GM12872 (cell line): ENCODE measurements around the gene FHDC1.

Source experiments
- TF ChIP-seq, protein P1 (sequence below): IDR thresholded peaks from 3 replicates; pipeline ENCODE4 v1.5.1; 2011; ENCODE audit warnings: low read depth, mild to moderate bottlenecking, low read length, moderate library complexity; ENCODE audit not compliant: insufficient read depth

FHDC1 gene

DNA sequence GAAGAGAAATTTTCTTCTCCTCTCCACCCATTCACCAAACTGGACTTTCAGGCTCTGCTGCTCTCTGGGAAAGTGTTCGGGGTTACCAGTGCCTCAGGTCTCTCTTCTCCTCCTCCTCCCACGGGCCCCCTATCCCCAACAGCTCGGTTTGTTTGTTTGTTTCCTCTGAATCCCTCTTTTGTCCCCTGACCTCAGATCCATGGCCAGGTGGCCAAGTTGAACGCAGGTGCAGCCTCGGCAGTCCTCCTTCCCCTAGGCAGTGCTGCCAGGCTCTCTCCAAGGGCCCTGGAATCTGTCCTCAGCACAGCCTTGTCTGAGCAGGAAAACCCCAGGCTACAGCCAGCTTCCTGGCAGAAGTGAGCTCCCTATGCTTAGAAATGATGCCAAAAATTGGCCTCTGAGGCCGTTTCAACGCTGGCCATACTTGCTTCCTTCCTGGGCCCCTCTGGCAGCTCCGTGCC, 60.0 kb downstream of the FHDC1 start:
- TF ChIP-seq, protein P1, sequence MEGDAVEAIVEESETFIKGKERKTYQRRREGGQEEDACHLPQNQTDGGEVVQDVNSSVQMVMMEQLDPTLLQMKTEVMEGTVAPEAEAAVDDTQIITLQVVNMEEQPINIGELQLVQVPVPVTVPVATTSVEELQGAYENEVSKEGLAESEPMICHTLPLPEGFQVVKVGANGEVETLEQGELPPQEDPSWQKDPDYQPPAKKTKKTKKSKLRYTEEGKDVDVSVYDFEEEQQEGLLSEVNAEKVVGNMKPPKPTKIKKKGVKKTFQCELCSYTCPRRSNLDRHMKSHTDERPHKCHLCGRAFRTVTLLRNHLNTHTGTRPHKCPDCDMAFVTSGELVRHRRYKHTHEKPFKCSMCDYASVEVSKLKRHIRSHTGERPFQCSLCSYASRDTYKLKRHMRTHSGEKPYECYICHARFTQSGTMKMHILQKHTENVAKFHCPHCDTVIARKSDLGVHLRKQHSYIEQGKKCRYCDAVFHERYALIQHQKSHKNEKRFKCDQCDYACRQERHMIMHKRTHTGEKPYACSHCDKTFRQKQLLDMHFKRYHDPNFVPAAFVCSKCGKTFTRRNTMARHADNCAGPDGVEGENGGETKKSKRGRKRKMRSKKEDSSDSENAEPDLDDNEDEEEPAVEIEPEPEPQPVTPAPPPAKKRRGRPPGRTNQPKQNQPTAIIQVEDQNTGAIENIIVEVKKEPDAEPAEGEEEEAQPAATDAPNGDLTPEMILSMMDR: no peak

DNA sequence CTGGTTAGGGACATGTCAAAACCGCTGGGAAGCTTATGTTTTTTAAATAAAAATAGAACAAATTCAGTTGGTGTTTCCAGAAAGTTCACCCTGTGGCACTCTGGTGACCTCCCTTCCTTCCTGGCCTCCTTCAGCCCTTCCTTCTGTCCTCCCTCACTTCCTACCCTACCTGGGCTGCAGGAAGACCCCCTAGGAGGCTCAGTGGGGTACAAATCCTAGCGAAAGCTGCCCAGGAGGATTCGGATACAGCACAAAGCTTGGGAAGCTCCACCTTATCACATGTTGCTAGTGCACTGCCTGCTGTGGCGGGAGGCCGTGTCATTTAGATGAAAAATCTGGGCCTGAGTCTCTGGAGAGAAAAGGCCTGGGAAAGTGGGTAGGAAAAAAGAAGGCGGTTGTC, 60.5 kb downstream of the FHDC1 start:
- TF ChIP-seq, protein P1: no peak

DNA sequence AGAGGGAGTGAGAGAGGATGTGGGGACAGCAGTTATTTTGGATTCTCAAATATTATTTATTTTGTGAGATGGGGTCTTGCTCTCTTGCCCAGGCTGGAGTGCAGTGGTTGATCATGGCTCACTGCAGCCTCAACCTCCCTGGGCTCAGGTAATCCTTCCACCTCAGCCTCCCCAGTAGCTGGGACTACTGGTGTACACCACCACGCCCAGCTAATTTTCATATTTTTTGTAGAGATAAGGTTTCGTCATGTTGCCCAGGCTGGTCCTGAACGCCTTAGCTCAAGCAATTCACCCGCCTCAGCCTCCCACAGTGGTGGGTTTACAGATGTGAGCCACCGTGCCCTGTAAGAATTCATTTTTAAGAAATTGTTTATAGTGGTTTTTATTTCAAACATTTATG, 61.2 kb downstream of the FHDC1 start:
- TF ChIP-seq, protein P1: no peak

DNA sequence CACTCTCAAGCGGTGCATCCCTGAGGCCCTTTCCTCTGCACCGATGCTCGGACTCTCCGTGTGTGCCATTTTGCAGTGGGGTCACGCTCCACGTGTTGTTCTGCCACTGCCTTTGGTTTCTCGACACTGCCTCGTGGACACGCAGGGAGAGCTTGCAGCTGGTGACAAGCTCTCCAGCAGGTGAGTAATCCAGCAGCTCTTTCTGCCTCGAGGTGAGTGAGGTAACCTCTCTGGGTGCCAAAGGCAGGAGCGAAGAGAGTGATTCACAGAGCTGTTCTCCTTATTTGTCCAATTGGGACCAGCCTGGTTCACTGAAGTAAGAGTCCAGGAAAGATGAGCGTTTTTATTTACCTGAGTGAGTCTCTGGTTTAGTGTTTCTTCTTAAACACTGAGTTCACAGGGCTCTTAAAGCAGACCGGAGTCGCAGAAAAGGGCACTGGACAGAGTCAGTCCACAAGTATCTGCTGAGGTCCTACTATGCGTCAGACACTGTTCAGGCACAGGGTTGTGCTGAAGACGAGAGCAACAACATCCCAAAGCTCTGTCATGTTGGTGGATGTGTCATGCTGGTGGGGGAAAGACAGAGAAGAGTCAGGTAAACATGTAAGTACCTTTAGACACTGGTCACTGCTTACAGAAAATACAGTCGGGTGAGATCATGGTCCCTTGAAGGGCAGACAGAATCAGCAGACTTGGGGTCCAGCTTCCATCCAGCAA, 61.8 kb downstream of the FHDC1 start:
- TF ChIP-seq, protein P1: no peak

DNA sequence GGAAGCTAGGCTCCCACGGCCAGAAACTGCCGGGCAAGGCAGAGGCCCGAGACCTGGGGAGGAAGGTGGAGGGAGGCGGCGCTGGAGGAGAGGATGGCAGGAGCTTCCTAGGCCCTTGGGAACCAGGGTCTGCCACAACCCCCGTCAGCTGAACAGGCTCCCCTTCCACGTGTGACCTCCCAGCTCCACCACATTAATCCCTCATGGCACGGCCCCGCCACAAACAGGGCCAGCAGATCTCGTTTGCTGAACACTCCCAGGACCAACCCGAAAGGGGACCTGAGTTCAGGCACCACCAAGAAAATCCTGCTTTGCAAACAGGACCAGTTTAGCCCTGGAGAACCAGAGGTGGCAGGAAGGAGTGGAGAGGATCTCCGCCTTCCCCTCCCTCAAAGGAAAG, 62.7 kb downstream of the FHDC1 start:
- TF ChIP-seq, protein P1: no peak

DNA sequence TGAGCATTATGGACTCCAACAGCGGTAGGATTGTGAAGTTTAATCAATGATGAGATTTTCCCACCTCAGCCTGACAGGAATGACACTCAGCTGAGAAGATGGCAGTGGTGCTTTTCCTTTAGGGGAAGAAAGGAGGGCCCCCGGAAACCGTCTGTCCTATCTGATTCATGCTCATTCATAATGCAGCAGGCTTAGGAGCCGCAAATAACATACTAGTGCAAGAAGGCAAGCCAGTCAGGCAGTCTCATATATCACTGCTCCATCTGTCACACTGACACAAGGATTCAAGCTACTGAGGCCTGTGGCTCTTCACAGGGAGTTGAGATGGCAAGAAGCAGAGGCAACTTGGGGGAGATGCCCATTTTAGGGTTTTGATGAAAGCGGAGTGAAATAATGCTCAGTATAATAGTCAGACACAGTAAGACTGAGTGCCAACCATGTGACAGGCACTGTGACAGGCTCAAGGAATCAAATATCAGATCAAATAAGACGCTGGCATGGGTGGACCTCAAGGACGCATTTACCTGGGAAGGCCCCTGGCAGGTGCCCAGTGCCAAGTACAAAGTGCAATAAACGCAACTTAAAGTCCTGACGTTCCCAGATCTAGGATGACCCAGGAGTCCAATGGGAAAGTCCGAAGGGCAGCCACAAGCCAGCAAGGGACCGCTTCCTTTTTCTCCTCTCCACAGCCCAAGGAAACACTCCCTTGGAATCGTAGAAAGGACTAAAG, 63.4 kb downstream of the FHDC1 start:
- TF ChIP-seq, protein P1: no peak

DNA sequence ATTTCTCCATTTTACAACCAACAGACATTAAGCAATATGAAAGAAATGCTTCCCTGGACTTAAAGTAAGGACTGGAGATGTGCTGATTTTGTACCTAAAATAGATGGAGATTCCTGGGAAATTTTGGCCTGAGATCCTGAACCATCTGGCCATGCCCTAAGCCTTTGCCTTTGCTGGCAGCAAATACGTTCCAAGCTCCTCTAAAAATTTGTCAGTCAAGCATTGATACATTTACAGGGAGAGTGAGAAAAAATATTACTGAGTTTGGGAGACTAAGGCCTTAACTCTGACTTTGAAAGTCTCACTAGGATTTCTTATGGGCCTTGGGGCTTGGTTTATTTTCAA, 63.9 kb downstream of the FHDC1 start:
- TF ChIP-seq, protein P1: no peak
